Measurements from ENCODE around the gene HERC4. TPM values are rescaled to one million over a fixed set of nuclear protein-coding genes. Genes with fewer than 3 reads are reported as not detected.

The HERC4 gene
- total and polyA plus RNA-seq, 2 donors (not counting 3 experiments of a cell fraction or from before 2014, with no cell fraction given): 10.6 to 73.7 TPM

DNA sequence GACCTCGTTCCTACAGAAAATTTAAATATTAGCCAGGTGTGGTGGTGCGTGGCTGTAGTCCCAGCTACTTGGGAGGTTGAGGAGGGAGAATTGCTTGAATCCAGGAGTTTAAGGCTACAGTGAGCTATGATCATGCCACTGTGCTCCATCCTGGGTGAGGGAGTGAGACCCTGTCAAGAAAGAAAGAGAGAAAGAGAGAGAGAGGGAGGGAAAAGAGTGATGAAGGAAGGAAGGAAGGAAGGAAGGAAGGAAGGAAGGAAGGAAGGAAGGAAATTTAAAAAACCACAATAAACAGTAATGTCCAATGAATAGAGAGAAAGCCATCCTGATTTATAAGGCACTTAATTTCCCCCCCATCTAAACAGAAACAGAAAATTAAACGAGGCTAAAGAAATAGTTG lies 43.6 kb upstream of the HERC4 start:
- no peak for TF ChIP-seq POLR2AphosphoS5 (IDR thresholded peaks at IDR 0.05; ENCODE audit: insufficient read depth, low read depth, low read length)
- TF ChIP-seq CTCF (IDR thresholded peaks at IDR 0.05; ENCODE audit: extremely low read depth in 1 of 2, insufficient read depth in 1 of 2, low read depth in 1 of 2, low read length in 2 of 2): no peak
- no peak for TF ChIP-seq JUN (IDR thresholded peaks at IDR 0.05; ENCODE audit: borderline replicate concordance, insufficient read depth, insufficient read length, low read depth)
- no peak for TF ChIP-seq MYC (IDR thresholded peaks at IDR 0.05; ENCODE audit: low read depth, low read length)
- no peak for TF ChIP-seq FOS (IDR thresholded peaks at IDR 0.05; ENCODE audit: borderline replicate concordance, insufficient read depth, low read length)
- TF ChIP-seq GATA2 (IDR thresholded peaks at IDR 0.05; ENCODE audit: insufficient read depth, insufficient read length, low read depth, low read length): no peak
- TF ChIP-seq POLR2A (IDR thresholded peaks at IDR 0.05; ENCODE audit: low read depth, low read length): no peak
- TF ChIP-seq MAX (IDR thresholded peaks at IDR 0.05; ENCODE audit: insufficient read depth, insufficient read length): no peak
- no peak for TF ChIP-seq EZH2 (IDR thresholded peaks at IDR 0.05; ENCODE audit: borderline replicate concordance, low read depth, low read length, severe bottlenecking)
- no peaks in the 10 kb centered on the region for H3K9me3 ChIP-seq (replicated peaks; ENCODE audit: control insufficient read depth, insufficient read depth, low read length)
- ChIA-PET CTCF (no interaction called here), POLR2A (no interaction called here)
- no peaks in the 10 kb centered on the region for H4K20me1 ChIP-seq (replicated peaks; ENCODE audit: control insufficient read depth, extremely low read depth, insufficient read depth, low read length)
- H3K4me1 ChIP-seq (ENCODE audit: control insufficient read depth, extremely low read depth, insufficient read depth, low read length): no peaks in the 10 kb centered on the region
- H2AFZ ChIP-seq (ENCODE audit: low read depth, low read length): no peak overlapping the region
- FAIRE-seq: no peak
- no peak overlapping the region for H3K9ac ChIP-seq (replicated peaks; ENCODE audit: extremely low read depth, insufficient read depth, low read length)
- BruUV-seq (replicated peaks): no TSS peak
- no peak overlapping the region for H3K4me3 ChIP-seq (replicated peaks in 1 of 3; ENCODE audit: insufficient read depth in 1 of 3, low read depth in 1 of 3, low read length in 3 of 3)
- no peaks in the 10 kb centered on the region for H3K27me3 ChIP-seq (ENCODE audit: control insufficient read depth in 2 of 2, insufficient read depth in 2 of 2, low read length in 2 of 2)
- H3K36me3 ChIP-seq (ENCODE audit: control insufficient read depth in 2 of 2, extremely low read depth in 1 of 2, insufficient read depth in 2 of 2, low read length in 2 of 2): no peaks in the 10 kb centered on the region
- H3K9me1 ChIP-seq (replicated peaks; ENCODE audit: control insufficient read depth, extremely low read depth, insufficient read depth, low read length): no peaks in the 10 kb centered on the region
- H3K79me2 ChIP-seq (ENCODE audit: control insufficient read depth, insufficient read depth, low read length): no peaks in the 10 kb centered on the region
- H3K4me2 ChIP-seq (ENCODE audit: insufficient read depth, low read length): no peak overlapping the region
- intact Hi-C loops (cut with micrococcal nuclease): loop anchor here (1.0 kb wide), 1 partner anchor 12 kb away; no protein-coding TSS in a partner anchor
- no peak for DNase-seq (ENCODE audit: low read depth, low spot score)
- dilution Hi-C loops (cut with MboI; ENCODE audit: extremely low pct_ligation_motif_present, low sequenced_read_pairs): no loop called here
- H3K27ac ChIP-seq (ENCODE audit: insufficient read depth, low read depth, low read length): no peak overlapping the region

All from endothelial cell of umbilical vein (primary cell).